LNCaP clone FGC (cell line): ENCODE results near the gene ARHGAP32.

Source experiments
- DNase-seq: peaks from one replicate; pipeline ENCODE4 v3.0.0-alpha.2; 2011; ENCODE audit warnings: low read depth
- H3K4me3 ChIP-seq: 2 replicates; pipeline ENCODE4 v1.5.1; 2011; ENCODE audit warnings: mild to moderate bottlenecking, low read depth, low read length, control low read depth
- TF ChIP-seq, protein P1 (sequence below): IDR thresholded peaks from 2 replicates; pipeline ENCODE4 v1.5.1; 2012; ENCODE audit warnings: mild to moderate bottlenecking; ENCODE audit not compliant: control insufficient read depth, insufficient read depth; ENCODE audit errors: extremely low read depth

ARHGAP32 gene

DNA sequence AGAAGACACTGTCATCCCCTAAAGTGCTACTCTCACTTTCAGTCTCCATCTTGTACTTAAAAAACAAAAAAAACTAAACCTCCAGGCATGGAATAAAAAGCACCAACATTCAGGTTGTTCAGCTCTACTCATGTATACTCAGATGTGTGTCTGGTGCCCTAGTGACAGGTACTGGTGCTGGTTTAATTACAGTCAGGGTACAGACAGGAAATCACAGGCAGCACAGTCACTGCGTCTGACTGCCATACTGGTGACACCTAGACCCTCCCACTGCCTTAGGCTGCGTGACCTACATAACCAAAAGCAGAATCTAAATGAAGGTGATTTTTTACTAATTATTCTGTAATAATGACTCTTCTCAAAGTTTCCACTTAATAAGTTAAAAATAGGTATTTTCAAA lies at the start of gene ARHGAP32:
ARHGAP32 (minus strand) TSS at position 176 of the 400 bp plus-strand sequence; CDS start at position 49, 127 bp downstream.
- peak; percentile 35 for DNase-seq
- H3K4me3 ChIP-seq: peak within 1 kb of the TSS; percentile 48
- TF ChIP-seq, protein P1, sequence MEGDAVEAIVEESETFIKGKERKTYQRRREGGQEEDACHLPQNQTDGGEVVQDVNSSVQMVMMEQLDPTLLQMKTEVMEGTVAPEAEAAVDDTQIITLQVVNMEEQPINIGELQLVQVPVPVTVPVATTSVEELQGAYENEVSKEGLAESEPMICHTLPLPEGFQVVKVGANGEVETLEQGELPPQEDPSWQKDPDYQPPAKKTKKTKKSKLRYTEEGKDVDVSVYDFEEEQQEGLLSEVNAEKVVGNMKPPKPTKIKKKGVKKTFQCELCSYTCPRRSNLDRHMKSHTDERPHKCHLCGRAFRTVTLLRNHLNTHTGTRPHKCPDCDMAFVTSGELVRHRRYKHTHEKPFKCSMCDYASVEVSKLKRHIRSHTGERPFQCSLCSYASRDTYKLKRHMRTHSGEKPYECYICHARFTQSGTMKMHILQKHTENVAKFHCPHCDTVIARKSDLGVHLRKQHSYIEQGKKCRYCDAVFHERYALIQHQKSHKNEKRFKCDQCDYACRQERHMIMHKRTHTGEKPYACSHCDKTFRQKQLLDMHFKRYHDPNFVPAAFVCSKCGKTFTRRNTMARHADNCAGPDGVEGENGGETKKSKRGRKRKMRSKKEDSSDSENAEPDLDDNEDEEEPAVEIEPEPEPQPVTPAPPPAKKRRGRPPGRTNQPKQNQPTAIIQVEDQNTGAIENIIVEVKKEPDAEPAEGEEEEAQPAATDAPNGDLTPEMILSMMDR: no peak

DNA sequence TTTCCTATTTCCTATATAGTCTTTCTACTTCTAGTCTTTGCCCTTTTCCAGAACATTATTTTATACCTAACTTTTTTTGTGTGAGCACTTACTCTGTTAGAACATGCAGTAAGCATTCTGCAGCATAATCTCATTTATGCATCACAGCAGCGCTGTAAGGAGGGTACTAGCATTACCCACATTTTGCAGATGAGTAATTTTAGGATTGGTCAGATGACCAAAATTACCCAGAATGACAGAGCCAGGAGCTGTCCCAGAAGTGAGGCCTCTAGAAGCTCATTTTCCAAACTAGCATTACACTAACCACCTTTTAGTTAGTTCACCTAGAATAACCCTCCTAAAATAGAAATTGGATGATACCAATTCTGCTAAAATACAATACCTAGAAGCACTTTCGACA lies 47.1 kb upstream of the ARHGAP32 start:
- DNase-seq: no peak
- TF ChIP-seq, protein P1: no peak
- H3K4me3 ChIP-seq: no peak overlapping the region

DNA sequence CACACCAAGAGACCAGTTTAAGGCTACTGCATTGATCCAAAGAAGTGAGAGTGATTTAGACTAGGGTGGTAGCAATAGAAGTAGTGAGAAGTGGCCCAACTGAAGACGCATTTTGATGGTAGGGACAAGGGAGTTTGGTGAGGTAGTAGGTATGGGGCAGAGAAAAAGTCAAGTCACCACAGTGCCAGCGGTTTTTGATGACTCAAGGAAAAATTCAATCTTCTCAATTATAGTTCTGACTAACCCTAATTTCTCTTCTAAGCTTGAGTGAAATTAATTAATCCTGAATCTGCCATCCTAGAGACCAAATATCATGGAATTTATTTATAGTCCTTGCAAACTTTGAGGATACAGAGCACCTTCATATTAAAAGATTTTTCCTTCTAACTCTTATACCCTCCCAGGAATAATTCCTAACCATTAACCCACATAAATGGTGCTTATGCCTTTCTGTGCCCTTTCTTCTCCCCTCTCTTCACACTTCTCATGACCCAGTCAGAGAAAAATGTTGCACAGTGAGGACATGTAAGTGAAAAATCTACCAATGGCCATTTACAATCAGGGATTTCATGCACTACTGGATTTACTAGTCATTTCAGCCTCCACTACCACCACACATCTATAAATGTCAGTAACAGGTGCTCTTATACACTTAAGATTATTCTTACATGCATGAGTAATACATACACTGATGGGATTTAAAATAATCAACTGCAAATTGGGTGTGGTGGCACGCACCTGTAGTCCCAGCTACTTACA lies 45.9 kb upstream of the ARHGAP32 start:
- H3K4me3 ChIP-seq: no peak overlapping the region
- TF ChIP-seq, protein P1: no peak
- no peak for DNase-seq

DNA sequence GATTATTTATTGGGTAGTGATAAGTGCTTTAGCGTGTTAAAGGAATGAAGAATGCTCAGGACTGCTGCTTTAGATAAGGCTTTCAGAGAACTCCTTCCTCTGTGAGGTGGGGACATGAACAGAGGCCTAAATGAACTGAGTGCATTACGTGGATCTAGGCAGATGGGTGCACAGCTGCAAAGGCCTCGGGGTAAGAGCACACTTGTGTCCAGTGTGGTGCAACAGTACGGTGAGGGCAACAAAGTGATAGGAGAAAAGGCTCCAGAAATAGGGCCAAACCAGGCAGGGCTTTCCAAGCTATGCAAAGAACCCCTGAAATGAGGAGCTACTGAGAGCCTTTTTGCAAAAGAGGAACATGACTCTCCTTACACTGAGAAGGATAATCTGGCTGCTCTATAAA lies 45.3 kb upstream of the ARHGAP32 start:
- DNase-seq: no peak
- TF ChIP-seq, protein P1: no peak
- no peak overlapping the region for H3K4me3 ChIP-seq

DNA sequence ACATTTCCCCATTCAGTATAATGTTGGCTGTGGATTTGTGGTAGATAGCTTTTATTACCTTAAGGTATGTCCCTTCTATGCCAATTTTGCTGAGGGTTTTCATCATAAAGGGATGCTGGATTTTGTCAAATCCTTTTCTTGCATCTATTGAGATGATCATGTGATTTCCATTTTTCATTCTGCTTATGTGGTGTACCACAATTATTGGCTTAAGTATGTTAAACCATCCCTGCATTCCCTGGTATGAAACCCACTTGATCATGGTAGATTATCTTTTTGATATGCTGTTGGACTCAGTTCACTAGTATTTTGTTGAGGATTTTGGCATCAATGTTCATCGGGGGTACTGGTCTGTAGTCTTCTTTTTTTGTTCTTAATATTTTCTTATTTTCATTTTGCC lies 44.7 kb upstream of the ARHGAP32 start:
- TF ChIP-seq, protein P1: no peak
- no peak for DNase-seq
- no peak overlapping the region for H3K4me3 ChIP-seq

DNA sequence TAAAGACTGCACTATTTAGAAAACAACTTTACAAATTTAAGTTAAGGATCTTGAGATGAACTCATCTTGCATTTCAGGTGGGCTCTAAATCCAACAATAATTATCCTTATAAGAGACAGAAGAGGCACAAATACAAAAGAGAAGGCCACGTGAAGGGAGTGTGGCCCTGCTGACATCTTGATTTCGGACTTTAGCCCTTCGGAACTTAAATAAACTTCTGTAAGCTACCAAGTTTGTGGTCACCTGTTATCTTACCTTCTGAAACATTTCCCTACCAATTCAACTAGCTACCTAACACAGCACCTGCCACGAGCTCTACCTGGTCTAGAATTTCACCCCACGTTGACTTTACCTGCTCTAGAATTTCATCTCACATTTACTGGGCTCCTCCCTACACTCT lies 42.9 kb upstream of the ARHGAP32 start:
- DNase-seq: no peak
- TF ChIP-seq, protein P1: no peak
- no peak overlapping the region for H3K4me3 ChIP-seq

DNA sequence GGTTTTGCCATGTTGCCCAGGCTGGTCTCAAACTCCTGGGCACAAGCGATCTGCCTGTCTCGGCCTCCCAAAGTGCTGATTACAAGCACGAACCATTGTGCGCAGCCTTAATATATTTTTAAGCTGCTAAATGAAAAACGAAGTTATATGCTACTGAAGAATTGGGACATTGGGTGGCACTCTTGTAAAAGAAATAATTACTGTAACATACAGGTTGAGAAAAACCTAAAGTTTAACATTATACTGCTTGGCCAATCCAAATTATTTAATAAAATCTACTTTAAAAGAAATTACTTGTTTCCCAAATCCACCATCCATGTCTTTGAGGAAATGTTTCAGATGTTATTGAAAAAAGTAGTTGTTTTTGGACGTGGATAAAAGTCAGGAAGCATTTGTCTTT lies 37.9 kb upstream of the ARHGAP32 start:
- H3K4me3 ChIP-seq: no peak overlapping the region
- TF ChIP-seq, protein P1: peak; percentile 32
- DNase-seq: no peak
